SK-N-SH treated with all-trans-retinoic acid at 6 μM for 48 hours (cell line): ENCODE data around the gene TCAP.
"Not testable (repeated sequence)": the region's sequence is repeated elsewhere in the genome, so short reads cannot be mapped to it uniquely, and the experiment has no call there.

ENCODE experiments used
- ATAC-seq: fragments of 200-7000 bp; cut with Tn5 transposase; 3 replicates; pipeline ENCODE4 v1.9.1; 2020; ENCODE audit warnings: mild to moderate bottlenecking, moderate library complexity
- ARNTL ChIP-seq: fragments of 450-650 bp; formaldehyde crosslinking; IDR thresholded peaks from 2 replicates; pipeline ENCODE4 v1.5.0; 2020; ENCODE audit warnings: low read depth, mild to moderate bottlenecking, moderate library complexity, borderline replicate concordance
- BACH2 ChIP-seq: fragments of 250-450 bp; sonication (Bioruptor Pico); IDR thresholded peaks from 2 replicates; pipeline ENCODE4 v1.9.0; 2021; ENCODE audit warnings: mild to moderate bottlenecking, borderline replicate concordance
- CREB5 ChIP-seq: fragments of 250-450 bp; sonication (Bioruptor Pico); IDR thresholded peaks from 2 replicates; pipeline ENCODE4 v1.5.1; 2020; ENCODE audit warnings: low read depth, mild to moderate bottlenecking, moderate library complexity
- CSDC2 ChIP-seq: fragments of 250-450 bp; sonication (Bioruptor Pico); IDR thresholded peaks from 2 replicates; pipeline ENCODE4 v1.5.0; 2020; ENCODE audit warnings: mild to moderate bottlenecking, moderate library complexity
- CSRNP3 ChIP-seq: fragments of 250-450 bp; sonication (Bioruptor Pico); IDR thresholded peaks from 2 replicates; pipeline ENCODE4 v1.5.1; 2021; ENCODE audit warnings: mild to moderate bottlenecking, moderate library complexity
- ESRRG ChIP-seq: fragments of 250-450 bp; sonication (Bioruptor Pico); IDR thresholded peaks from 2 replicates; pipeline ENCODE4 v1.6.1; 2021; ENCODE audit warnings: mild to moderate bottlenecking
- GLIS3 ChIP-seq: fragments of 250-450 bp; sonication (Bioruptor Pico); IDR thresholded peaks from 2 replicates; pipeline ENCODE4 v1.5.0; 2020; ENCODE audit warnings: mild to moderate bottlenecking, moderate library complexity
- ISL1 ChIP-seq: fragments of 250-450 bp; sonication (Bioruptor Pico); IDR thresholded peaks from 2 replicates; pipeline ENCODE4 v2.1.2; 2022; ENCODE audit warnings: mild to moderate bottlenecking, moderate library complexity
- OSR1 ChIP-seq: fragments of 250-450 bp; sonication (Bioruptor Pico); IDR thresholded peaks from 2 replicates; pipeline ENCODE4 v1.8.0; 2022; ENCODE audit warnings: moderate library complexity, mild to moderate bottlenecking, inconsistent platforms
- PATZ1 ChIP-seq: fragments of 250-450 bp; sonication (Bioruptor Pico); IDR thresholded peaks from 2 replicates; pipeline ENCODE4 v1.8.0; 2020; ENCODE audit warnings: mild to moderate bottlenecking, moderate library complexity, borderline replicate concordance
- POU6F1 ChIP-seq: fragments of 250-450 bp; sonication (Bioruptor Pico); IDR thresholded peaks from 2 replicates; pipeline ENCODE4 v1.8.0; 2021; ENCODE audit warnings: low read depth, mild to moderate bottlenecking, moderate library complexity, borderline replicate concordance
- PPARA ChIP-seq: fragments of 250-450 bp; sonication (Bioruptor Pico); IDR thresholded peaks from 2 replicates; pipeline ENCODE4 v1.5.0; 2020; ENCODE audit warnings: mild to moderate bottlenecking, borderline replicate concordance
- RARB ChIP-seq: fragments of 250-450 bp; sonication (Bioruptor Pico); IDR thresholded peaks from 2 replicates; pipeline ENCODE4 v1.8.0; 2021; ENCODE audit warnings: mild to moderate bottlenecking, moderate library complexity
- SNAI2 ChIP-seq: fragments of 250-450 bp; sonication (Bioruptor Pico); IDR thresholded peaks from 2 replicates; pipeline ENCODE4 v1.5.0; 2020; ENCODE audit warnings: mild to moderate bottlenecking, moderate library complexity
- TCF4 ChIP-seq: fragments of 250-450 bp; sonication (Bioruptor Pico); IDR thresholded peaks from 2 replicates; pipeline ENCODE4 v1.8.0; 2021; ENCODE audit warnings: mild to moderate bottlenecking, moderate library complexity, borderline replicate concordance
- TOX ChIP-seq: fragments of 250-450 bp; sonication (Bioruptor Pico); IDR thresholded peaks from 2 replicates; pipeline ENCODE4 v1.8.0; 2021; ENCODE audit warnings: mild to moderate bottlenecking, moderate library complexity, borderline replicate concordance
- TSHZ2 ChIP-seq: fragments of 250-450 bp; sonication (Bioruptor Pico); IDR thresholded peaks from 2 replicates; pipeline ENCODE4 v1.5.0; 2020; ENCODE audit warnings: mild to moderate bottlenecking, moderate library complexity
- ZC3H10 ChIP-seq: fragments of 250-450 bp; sonication (Bioruptor Pico); IDR thresholded peaks from 2 replicates; pipeline ENCODE4 v1.5.1; 2021; ENCODE audit warnings: mild to moderate bottlenecking, moderate library complexity
- ZFP3 ChIP-seq: fragments of 250-450 bp; sonication (Bioruptor Pico); IDR thresholded peaks from 2 replicates; pipeline ENCODE4 v1.5.0; 2020; ENCODE audit warnings: mild to moderate bottlenecking, moderate library complexity
- ZNF565 ChIP-seq: fragments of 450-650 bp; formaldehyde crosslinking; conservative IDR thresholded peaks from 2 replicates; pipeline ENCODE4 v1.5.0; 2020; ENCODE audit warnings: low read depth, mild to moderate bottlenecking, moderate library complexity
- ZNF70 ChIP-seq: fragments of 450-650 bp; formaldehyde crosslinking; IDR thresholded peaks from 2 replicates; pipeline ENCODE4 v1.5.0; 2020; ENCODE audit warnings: mild to moderate bottlenecking, moderate library complexity
- ZNF8 ChIP-seq: fragments of 450-650 bp; formaldehyde crosslinking; IDR thresholded peaks from 2 replicates; pipeline ENCODE4 v1.5.0; 2020; ENCODE audit warnings: mild to moderate bottlenecking, moderate library complexity

Gene TCAP

GRCh38 chr17:39709998-39710964, 45.1 kb downstream of the TCAP start:
- no peak for ATAC-seq
- TF ChIP-seq PPARA (CRISPR knock-in tag), result no peak
- no peak for TF ChIP-seq ARNTL (CRISPR knock-in tag)

- ATAC-seq, result not testable (repeated sequence)
Observed at GRCh38 chr17:39711071-39711470, 45.9 kb downstream of the TCAP start.

GRCh38 chr17:39711851-39712250, 46.7 kb downstream of the TCAP start:
- no peak for TF ChIP-seq TSHZ2 (CRISPR knock-in tag)
- no peak for TF ChIP-seq CSDC2 (CRISPR knock-in tag)
- no peak for TF ChIP-seq SNAI2
- TF ChIP-seq ZNF8 (CRISPR knock-in tag), result no peak
- no peak for TF ChIP-seq ESRRG (CRISPR knock-in tag)
- TF ChIP-seq ZNF70 (CRISPR knock-in tag), result no peak
- TF ChIP-seq RARB (CRISPR knock-in tag), result no peak
- no peak for TF ChIP-seq ISL1 (CRISPR knock-in tag)
- no peak for TF ChIP-seq POU6F1 (CRISPR knock-in tag)
- TF ChIP-seq OSR1 (CRISPR knock-in tag), result no peak
- no peak for TF ChIP-seq PATZ1
- no peak for TF ChIP-seq ZFP3 (CRISPR knock-in tag)
- TF ChIP-seq TOX (CRISPR knock-in tag), result no peak
- TF ChIP-seq ZC3H10, result no peak
- TF ChIP-seq CREB5 (CRISPR knock-in tag), result no peak
- no peak for TF ChIP-seq GLIS3
- TF ChIP-seq CSRNP3 (CRISPR knock-in tag), result no peak
- no peak for ATAC-seq

- no peak for ATAC-seq
- TF ChIP-seq ARNTL (CRISPR knock-in tag) (no peak), POU6F1 (CRISPR knock-in tag) (no peak), ZNF565 (CRISPR knock-in tag) (no peak), BACH2 (CRISPR knock-in tag) (no peak), GLIS3 (no peak), CREB5 (CRISPR knock-in tag) (no peak), SNAI2 (no peak), OSR1 (CRISPR knock-in tag) (no peak), TCF4 (no peak), ZC3H10 (no peak)
Observed at GRCh38 chr17:39714234-39714633, 49.1 kb downstream of the TCAP start.
